Testis (tissue), 3 donors: ENCODE results near the gene MRPL24. TPM values are rescaled to one million over a fixed set of nuclear protein-coding genes. Genes with fewer than 3 reads are reported as not detected.

Experiments used
- DNase-seq: peaks from one replicate; pipeline ENCODE4 v3.0.0-alpha.2; 2019
- H3K27ac ChIP-seq, 2 donors: fragments of 200-600 bp; sonication (generic); one replicate each; pipeline ENCODE4 v1.5.1; 2019
- H3K27me3 ChIP-seq: fragments of 200-600 bp; sonication (generic); one replicate; pipeline ENCODE4 v1.5.1; 2019
- H3K36me3 ChIP-seq: fragments of 200-600 bp; sonication (generic); one replicate; pipeline ENCODE4 v1.5.1; 2017; ENCODE audit warnings: low read depth; ENCODE audit errors: missing control alignments
- H3K4me1 ChIP-seq: fragments of 200-600 bp; sonication (generic); one replicate; pipeline ENCODE4 v1.5.1; 2019
- H3K4me3 ChIP-seq, 2 donors: fragments of 200-600 bp; sonication (generic); one replicate each; pipeline ENCODE4 v1.5.1; 2017 to 2019
- H3K9me3 ChIP-seq: fragments of 200-600 bp; sonication (generic); one replicate; pipeline ENCODE4 v1.5.1; 2017
- POLR2A ChIP-seq: fragments of 450-650 bp; IDR thresholded peaks from one replicate; pipeline ENCODE4 v1.6.1; 2017; ENCODE audit warnings: antibody characterized with exemption, mild to moderate bottlenecking, moderate library complexity
- WGBS, 2 donors: methylation state at CpG; one replicate each; pipeline ENCODE4 v1.1.5; 2018; 5-methylcytosine and 5-hydroxymethylcytosine counted together
- intact Hi-C: fragments of 100-400 bp; cut with DNase I; formaldehyde crosslinking; loops from one replicate; pipeline ENCODE4 v1.15.1; 2023; ENCODE audit warnings: low total_unique reads
- polyA plus RNA-seq: library from polyadenylated mRNA; stranded (reverse); fragments of 350-450 nt; fragmentation: Illumina TruSeq; extraction: RNeasy Lipid Tissue Mini Kit (QIAGEN cat#74804); gene quantifications from one replicate; pipeline ENCODE4 v1.2.3, GENCODE V29; 2014; ENCODE audit warnings: low read depth, low replicate concordance; ENCODE audit not compliant: insufficient read depth
- total RNA-seq, 2 donors: library from RNA; depleted of rRNA; stranded (reverse); fragments of >200 nt; gene quantifications; one replicate each; pipeline ENCODE4 v1.2.3, GENCODE V29; 2016
- TF ChIP-seq, protein P1 (sequence below), 3 experiments: fragments of 450-650 bp in 2 of 3; fragments of 200-600 bp in 1 of 3; sonication (generic) in 1 of 3; IDR thresholded peaks; one replicate each; pipeline ENCODE4 v1.5.1; 2016 to 2019; ENCODE audit warnings: antibody characterized with exemption in 3 of 3, mild to moderate bottlenecking in 2 of 3, moderate library complexity in 1 of 3

MRPL24 gene
- total and polyA plus RNA-seq, 3 donors from 2014 or later, result 36.6 to 101 (median 51.7) TPM

DNA sequence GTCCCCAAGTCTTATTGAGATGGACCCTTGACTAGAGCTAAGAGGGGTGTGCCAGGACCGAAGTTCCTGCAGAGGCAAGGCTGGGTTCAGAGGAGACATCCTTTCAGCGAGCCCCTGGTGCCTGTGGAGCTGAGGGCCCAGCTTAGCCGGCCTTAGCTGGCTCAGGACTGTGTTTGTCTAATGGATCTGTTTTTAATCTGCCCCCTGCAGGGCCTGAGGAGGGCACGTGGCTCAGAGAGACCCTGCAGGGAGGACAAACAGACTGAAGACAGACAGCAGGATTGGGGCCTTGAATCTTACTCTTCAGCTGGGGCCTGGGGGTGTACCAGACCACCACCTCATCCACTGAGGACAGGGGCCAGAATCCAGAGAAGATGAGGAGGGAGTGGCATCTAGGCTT, 37.1 kb downstream of the MRPL24 start:
- Histone ChIP-seq H3K27me3 (no peaks in the 10 kb centered on the region), H3K27ac (no peak overlapping the region), H3K9me3 (no peaks in the 10 kb centered on the region), H3K4me3 (no peak overlapping the region), H3K4me1 (peaks cover 32% of the 10 kb centered on the region), H3K36me3 (no peaks in the 10 kb centered on the region)
- WGBS, 2 donors, result 65 to 73% methylated on average over 4 of the region's 4 CpGs
- intact Hi-C loops, result no loop called here
- TF ChIP-seq, protein P1, sequence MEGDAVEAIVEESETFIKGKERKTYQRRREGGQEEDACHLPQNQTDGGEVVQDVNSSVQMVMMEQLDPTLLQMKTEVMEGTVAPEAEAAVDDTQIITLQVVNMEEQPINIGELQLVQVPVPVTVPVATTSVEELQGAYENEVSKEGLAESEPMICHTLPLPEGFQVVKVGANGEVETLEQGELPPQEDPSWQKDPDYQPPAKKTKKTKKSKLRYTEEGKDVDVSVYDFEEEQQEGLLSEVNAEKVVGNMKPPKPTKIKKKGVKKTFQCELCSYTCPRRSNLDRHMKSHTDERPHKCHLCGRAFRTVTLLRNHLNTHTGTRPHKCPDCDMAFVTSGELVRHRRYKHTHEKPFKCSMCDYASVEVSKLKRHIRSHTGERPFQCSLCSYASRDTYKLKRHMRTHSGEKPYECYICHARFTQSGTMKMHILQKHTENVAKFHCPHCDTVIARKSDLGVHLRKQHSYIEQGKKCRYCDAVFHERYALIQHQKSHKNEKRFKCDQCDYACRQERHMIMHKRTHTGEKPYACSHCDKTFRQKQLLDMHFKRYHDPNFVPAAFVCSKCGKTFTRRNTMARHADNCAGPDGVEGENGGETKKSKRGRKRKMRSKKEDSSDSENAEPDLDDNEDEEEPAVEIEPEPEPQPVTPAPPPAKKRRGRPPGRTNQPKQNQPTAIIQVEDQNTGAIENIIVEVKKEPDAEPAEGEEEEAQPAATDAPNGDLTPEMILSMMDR (IDR thresholded peaks at IDR 0.05), result no peak
- TF ChIP-seq POLR2A, result no peak
- DNase-seq, result no peak

DNA sequence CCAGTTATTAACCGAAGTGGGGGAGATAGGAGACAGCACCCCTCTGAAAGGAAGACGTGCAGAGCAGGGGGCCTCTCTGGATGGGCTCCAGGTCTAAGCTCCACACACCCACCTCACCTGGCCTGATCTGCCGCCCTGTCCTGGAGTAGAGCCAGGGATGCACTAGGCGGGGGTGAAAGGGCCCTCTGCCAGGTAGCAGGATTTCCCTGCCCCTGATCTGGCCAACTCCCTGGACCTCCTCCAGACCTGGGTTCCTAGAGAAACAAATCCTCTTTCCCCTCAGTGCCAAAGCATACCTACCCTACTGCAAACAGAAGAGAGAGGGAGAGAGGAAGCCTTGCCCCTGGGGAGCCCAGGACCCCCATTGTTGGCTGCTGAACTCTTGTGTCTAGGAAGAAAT, 37.6 kb downstream of the MRPL24 start:
- no peak overlapping the region for H3K4me3 ChIP-seq
- WGBS, 2 donors, result 89 to 98% methylated on average over 4 of the region's 4 CpGs
- H3K4me1 ChIP-seq, result peaks cover 32% of the 10 kb centered on the region
- H3K27me3 ChIP-seq, result no peaks in the 10 kb centered on the region
- H3K9me3 ChIP-seq, result no peaks in the 10 kb centered on the region
- no peaks in the 10 kb centered on the region for H3K36me3 ChIP-seq
- H3K27ac ChIP-seq, result no peak overlapping the region
- no peak for TF ChIP-seq POLR2A
- TF ChIP-seq, protein P1 (IDR thresholded peaks at IDR 0.05), result no peak
- intact Hi-C loops, result no loop called here
- no peak for DNase-seq

DNA sequence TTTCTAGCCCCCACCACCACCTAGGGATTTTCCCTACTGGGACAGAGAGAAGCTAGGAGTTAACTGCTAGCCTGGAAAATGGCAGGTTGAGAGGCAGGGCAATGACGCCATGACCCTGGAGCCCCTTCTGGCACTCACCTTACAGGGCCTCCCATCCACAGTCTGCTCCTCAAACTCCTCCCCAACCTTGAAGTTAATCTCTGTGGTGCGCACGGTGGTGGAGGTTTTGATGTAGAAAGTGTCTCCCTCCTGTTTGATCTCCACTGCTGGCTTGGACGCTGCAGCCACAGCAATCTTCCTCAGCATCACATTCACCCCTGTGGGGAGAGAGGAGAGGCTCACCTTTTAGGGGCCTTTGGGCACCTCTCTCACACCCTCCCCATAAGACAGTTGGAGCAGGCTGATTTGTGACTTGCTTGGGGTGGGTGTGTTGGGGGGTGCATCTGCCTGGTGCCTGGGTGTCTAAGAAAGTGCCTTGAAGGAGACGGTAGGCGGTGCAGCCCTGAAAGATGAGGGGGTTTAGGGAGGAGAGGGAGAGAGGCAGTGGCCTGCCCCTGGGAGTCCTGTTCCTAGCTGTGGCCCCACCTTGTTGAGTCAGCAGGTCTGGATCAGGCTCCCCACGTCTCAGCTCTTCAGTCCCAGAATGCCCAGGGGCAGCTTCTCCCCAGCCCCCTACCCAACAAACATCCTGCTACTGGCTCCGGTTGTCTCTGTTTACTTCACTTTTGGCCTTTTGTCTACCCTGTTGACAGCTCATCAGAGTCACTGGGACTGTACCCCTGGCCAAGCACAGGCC, 40.0 kb downstream of the MRPL24 start:
- DNase-seq, result no peak
- intact Hi-C loops, result no loop called here
- Histone ChIP-seq H3K4me3 (no peak overlapping the region), H3K36me3 (no peaks in the 10 kb centered on the region), H3K9me3 (no peaks in the 10 kb centered on the region), H3K27ac (no peak overlapping the region), H3K27me3 (no peaks in the 10 kb centered on the region), H3K4me1 (peaks cover 15% of the 10 kb centered on the region)
- WGBS, 2 donors, result 79 to 87% methylated on average over 4 to 8 of the region's 8 CpGs
- TF ChIP-seq, protein P1 (IDR thresholded peaks at IDR 0.05), result no peak
- no peak for TF ChIP-seq POLR2A

DNA sequence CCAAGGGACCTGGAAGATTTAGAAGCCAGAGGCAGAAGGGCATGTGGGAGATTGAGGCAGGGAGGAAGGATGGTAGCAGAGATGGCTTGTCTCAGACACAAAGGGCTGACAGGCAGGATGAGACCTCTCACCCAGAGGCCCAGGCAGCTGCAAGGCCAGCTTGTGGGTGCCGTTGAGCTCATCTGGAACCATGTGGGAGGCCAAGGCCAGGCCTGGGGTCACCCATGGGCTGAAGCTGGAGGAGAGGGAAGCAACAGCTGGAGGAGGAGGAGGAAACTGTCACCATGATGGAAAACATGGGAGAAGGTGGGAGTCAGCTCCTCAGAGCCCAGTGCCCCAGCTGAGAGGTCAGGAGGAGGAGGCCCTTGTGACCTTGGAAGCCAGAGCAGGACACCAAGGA, 41.9 kb downstream of the MRPL24 start:
- intact Hi-C loops, result no loop called here
- WGBS, 2 donors, result 26 to 43% methylated on average over 1 of the region's 1 CpG
- no peaks in the 10 kb centered on the region for H3K27me3 ChIP-seq

More for the DNA sequence above, 41.9 kb downstream of the MRPL24 start:
- TF ChIP-seq POLR2A, result no peak
- TF ChIP-seq, protein P1 (IDR thresholded peaks at IDR 0.05), result no peak
- no peak for DNase-seq
- no peak overlapping the region for H3K27ac ChIP-seq
- no peaks in the 10 kb centered on the region for H3K4me1 ChIP-seq
- H3K9me3 ChIP-seq, result no peaks in the 10 kb centered on the region
- H3K36me3 ChIP-seq, result no peaks in the 10 kb centered on the region
- no peak overlapping the region for H3K4me3 ChIP-seq
